ENCODE measurements around the gene C1RL.

DNA sequence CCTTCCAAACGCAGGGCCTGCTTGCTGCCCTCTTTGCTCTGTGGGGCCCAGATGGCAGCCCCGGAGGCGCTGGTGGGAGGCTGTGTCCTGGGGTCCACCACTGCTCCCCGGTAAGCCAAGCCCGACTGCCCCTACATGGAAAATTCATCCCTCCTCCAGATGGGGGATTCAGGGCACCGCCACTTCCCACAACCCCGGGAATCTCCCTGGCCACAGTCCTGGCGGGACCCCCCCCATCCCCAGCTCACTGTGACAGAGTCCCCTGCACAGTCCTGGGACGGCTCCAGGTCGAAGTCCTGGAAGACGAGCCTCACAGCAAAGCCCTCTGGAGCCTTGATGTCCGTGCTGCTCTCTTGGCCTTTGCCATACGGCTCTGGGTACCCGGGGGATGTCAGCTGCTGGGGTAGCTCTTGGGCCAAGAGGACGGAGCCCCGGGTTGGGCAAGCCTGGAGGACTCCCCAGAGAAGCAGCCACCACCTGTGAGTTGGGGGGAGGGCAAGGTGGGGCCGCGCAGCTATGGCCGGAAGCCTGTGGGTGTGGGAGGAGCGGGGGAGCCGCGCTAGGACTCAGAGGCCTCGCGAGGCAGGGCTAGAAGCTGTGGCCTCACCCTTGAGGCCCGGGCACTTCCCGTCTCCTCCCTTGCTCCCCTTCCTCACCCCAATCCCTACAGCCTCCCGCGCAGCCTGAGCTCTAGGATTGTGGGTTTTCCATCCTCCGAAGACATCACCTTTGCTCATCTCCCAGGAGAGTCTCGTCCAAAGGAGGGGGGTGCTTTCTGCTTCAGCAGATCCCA, 815 bp downstream of the C1RL start:
- TF ChIP-seq, protein P1, sequence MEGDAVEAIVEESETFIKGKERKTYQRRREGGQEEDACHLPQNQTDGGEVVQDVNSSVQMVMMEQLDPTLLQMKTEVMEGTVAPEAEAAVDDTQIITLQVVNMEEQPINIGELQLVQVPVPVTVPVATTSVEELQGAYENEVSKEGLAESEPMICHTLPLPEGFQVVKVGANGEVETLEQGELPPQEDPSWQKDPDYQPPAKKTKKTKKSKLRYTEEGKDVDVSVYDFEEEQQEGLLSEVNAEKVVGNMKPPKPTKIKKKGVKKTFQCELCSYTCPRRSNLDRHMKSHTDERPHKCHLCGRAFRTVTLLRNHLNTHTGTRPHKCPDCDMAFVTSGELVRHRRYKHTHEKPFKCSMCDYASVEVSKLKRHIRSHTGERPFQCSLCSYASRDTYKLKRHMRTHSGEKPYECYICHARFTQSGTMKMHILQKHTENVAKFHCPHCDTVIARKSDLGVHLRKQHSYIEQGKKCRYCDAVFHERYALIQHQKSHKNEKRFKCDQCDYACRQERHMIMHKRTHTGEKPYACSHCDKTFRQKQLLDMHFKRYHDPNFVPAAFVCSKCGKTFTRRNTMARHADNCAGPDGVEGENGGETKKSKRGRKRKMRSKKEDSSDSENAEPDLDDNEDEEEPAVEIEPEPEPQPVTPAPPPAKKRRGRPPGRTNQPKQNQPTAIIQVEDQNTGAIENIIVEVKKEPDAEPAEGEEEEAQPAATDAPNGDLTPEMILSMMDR (IDR thresholded peaks at IDR 0.05; ENCODE audit: poor library complexity), result no peak
- no peak for TF ChIP-seq EZH2phosphoT487 (IDR thresholded peaks at IDR 0.05; ENCODE audit: low read depth, severe bottlenecking, unreplicated experiment)

Measured in hepatocyte (in vitro differentiated cells).